RPMI8226 (cell line): ENCODE data around the gene FSD1.
"Not testable (repeated sequence)": the region's sequence is repeated elsewhere in the genome, so short reads cannot be mapped to it uniquely, and the experiment has no call there.

Experiments used
- DNase-seq: peaks from one replicate; pipeline ENCODE4 v3.0.0-alpha.2; 2015

Gene FSD1

GRCh38 chr19:4286141-4286540, 18.3 kb upstream of the FSD1 start:
- DNase-seq, result not testable (repeated sequence)

- DNase-seq, result no peak
Measured at GRCh38 chr19:4288091-4288777, 16.2 kb upstream of the FSD1 start.

GRCh38 chr19:4291184-4291732, 13.1 kb upstream of the FSD1 start:
- DNase-seq, result no peak

- no peak for DNase-seq
Measured at GRCh38 chr19:4292515-4292914, 11.9 kb upstream of the FSD1 start.

GRCh38 chr19:4294389-4294788, 10.0 kb upstream of the FSD1 start:
- no peak for DNase-seq

GRCh38 chr19:4295972-4296771, 8.2 kb upstream of the FSD1 start:
- peak; percentile 71 for DNase-seq

GRCh38 chr19:4297901-4298809, 6.2 kb upstream of the FSD1 start:
- DNase-seq, result no peak

GRCh38 chr19:4298810-4299550, 5.4 kb upstream of the FSD1 start:
- no peak for DNase-seq

GRCh38 chr19:4300589-4300988, 3.8 kb upstream of the FSD1 start:
- DNase-seq, result no peak

GRCh38 chr19:4301590-4302242, 2.7 kb upstream of the FSD1 start:
- no peak for DNase-seq

GRCh38 chr19:4302243-4302640, 2.2 kb upstream of the FSD1 start, which contains the start of gene TMIGD2:
TMIGD2 (minus strand) TSS chr19:4302389; CDS start chr19:4302385, 4 bp downstream.
- DNase-seq, result no peak

GRCh38 chr19:4303819-4304537, 420 bp upstream of the FSD1 start:
- no peak for DNase-seq

- no peak for DNase-seq
Measured at GRCh38 chr19:4305257-4305612, 837 bp downstream of the FSD1 start.

GRCh38 chr19:4305659-4306058, 1.3 kb downstream of the FSD1 start:
- no peak for DNase-seq

GRCh38 chr19:4310247-4311121, 6.1 kb downstream of the FSD1 start:
- no peak for DNase-seq

- no peak for DNase-seq
Measured at GRCh38 chr19:4313847-4314490, 9.6 kb downstream of the FSD1 start.

GRCh38 chr19:4316956-4317355, 12.6 kb downstream of the FSD1 start:
- DNase-seq, result no peak

- DNase-seq, result no peak
Measured at GRCh38 chr19:4318460-4318859, 14.1 kb downstream of the FSD1 start.

GRCh38 chr19:4319067-4319718, 14.8 kb downstream of the FSD1 start:
- DNase-seq, result no peak
